Spleen (tissue), 7 donors: ENCODE measurements around the gene FADS1.

Experiments used
- CTCF ChIP-seq, 11 experiments: fragments of 200-600 bp in 7 of 11; fragments of 450-650 bp in 4 of 11; sonication (generic) in 4 of 11; IDR thresholded peaks in 8 of 11; conservative IDR thresholded peaks in 3 of 11; 1 replicate in 7 of 11; 2 replicates in 4 of 11; pipeline versions ENCODE4 v1.4.0 to v1.8.0; 2016 to 2021; ENCODE audit warnings: antibody characterized with exemption in 11 of 11, inconsistent platforms in 4 of 11, mild to moderate bottlenecking in 1 of 11
- POLR2AphosphoS5 ChIP-seq, 3 donors: sonication (generic); formaldehyde crosslinking; IDR thresholded peaks; one replicate each; pipeline ENCODE4 v1.5.1; 2017; ENCODE audit warnings: antibody characterized with exemption in 3 of 3
- donor health status: DM: no; HTN: no; CAD: no; lungs with moderate emphysema.
- donor health status: DM: no; HTN: no; CAD: no.
- donor health status: DM: no; HTN: no; CAD: no.

DNA sequence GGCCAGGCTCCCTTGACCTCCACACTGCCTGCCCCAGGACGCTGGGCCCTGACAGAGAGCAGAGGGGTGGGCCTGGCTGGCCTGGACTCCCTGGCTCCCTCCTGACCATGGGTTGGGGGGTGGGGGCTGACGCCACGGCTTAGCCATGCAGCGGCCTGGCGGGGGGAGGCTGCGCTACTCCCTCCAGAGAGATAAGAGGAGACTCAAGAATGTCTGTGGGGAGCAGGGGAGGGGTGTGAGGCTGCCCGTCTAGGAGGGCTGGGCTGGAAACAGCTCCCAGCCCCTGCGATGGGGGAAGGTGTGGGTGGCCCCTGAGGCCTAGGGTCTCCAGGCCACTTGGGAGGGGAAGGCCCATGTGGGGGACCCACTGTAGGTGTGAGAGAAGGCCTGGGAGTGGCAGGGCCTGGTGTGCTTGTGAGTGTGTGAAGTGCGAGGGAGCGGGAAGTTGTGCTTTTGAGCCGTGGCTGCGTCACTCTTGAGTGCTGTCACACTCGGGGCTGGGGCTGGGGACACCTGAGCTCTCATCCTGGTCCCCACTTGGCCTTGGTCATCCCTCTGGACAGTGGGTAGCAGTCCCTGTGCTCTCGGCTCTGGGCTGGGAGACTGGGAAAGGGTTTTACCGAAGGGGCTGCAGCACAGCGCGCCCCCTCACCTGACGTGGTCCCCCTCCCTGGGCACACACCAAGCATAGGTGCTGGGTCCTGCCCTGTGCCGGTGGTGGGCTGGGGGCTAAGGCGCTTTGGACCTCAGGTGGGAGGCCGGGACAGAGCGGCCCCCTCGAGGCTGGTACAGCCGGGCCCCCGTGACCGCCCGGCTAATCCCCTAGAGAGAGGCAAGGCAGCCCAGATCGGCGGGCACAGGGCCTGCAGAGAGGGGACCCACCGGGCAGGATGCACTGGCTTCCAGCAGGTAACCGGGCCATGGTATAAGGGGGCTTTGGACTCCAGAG, 62.0 kb downstream of the FADS1 start:
- no peak for TF ChIP-seq CTCF (IDR thresholded peaks at IDR 0.05 in 8 of 11, conservative IDR thresholded peaks at IDR 0.05 in 3 of 11)
- no peak for TF ChIP-seq POLR2AphosphoS5 (IDR thresholded peaks at IDR 0.05)
